HG03108 (cell line): ENCODE data around the gene PKIG.
"Not testable (repeated sequence)": the region's sequence is repeated elsewhere in the genome, so short reads cannot be mapped to it uniquely, and the experiment has no call there.

Experiments used
- ATAC-seq: cut with Tn5 transposase; IDR thresholded peaks from one replicate; pipeline ENCODE4 v1.9.1; 2021; ENCODE audit warnings: moderate library complexity; ENCODE audit not compliant: unreplicated experiment

The PKIG gene

GRCh38 chr20:44637522-44638372 is 55.4 kb downstream of the PKIG start:
- ATAC-seq: no peak

GRCh38 chr20:44640522-44640921 is 58.1 kb downstream of the PKIG start:
- ATAC-seq: no peak

- no peak for ATAC-seq
Observed at GRCh38 chr20:44641325-44641724, 58.9 kb downstream of the PKIG start.

- ATAC-seq: peak; percentile 30
Observed at GRCh38 chr20:44642203-44643153, 60.1 kb downstream of the PKIG start.

GRCh38 chr20:44643154-44643519 is 60.8 kb downstream of the PKIG start:
- no peak for ATAC-seq

- no peak for ATAC-seq
Observed at GRCh38 chr20:44643596-44644229, 61.3 kb downstream of the PKIG start.

- no peak for ATAC-seq
Observed at GRCh38 chr20:44644230-44644617, 61.8 kb downstream of the PKIG start.

- no peak for ATAC-seq
Observed at GRCh38 chr20:44644667-44645131, 62.3 kb downstream of the PKIG start.

- peak; percentile 23 for ATAC-seq
Observed at GRCh38 chr20:44646023-44646640, 63.8 kb downstream of the PKIG start.

- peak; percentile 37 for ATAC-seq
Observed at GRCh38 chr20:44646641-44647274, 64.4 kb downstream of the PKIG start.

- ATAC-seq: no peak
Observed at GRCh38 chr20:44648068-44648467, 65.7 kb downstream of the PKIG start.

GRCh38 chr20:44648579-44648978 is 66.2 kb downstream of the PKIG start:
- ATAC-seq: no peak

- no peak for ATAC-seq
Observed at GRCh38 chr20:44649126-44649525, 66.7 kb downstream of the PKIG start.

GRCh38 chr20:44649976-44650375 is 67.6 kb downstream of the PKIG start:
- no peak for ATAC-seq

- no peak for ATAC-seq
Observed at GRCh38 chr20:44650771-44651433, 68.5 kb downstream of the PKIG start.

GRCh38 chr20:44651434-44651683 is 69.0 kb downstream of the PKIG start:
- ATAC-seq: no peak

GRCh38 chr20:44651684-44652423 is 69.5 kb downstream of the PKIG start, which contains the start of gene ADA:
Gene ADA (minus strand): TSS chr20:44651699. CDS start chr20:44651607, 92 bp downstream.
- ATAC-seq: no peak

GRCh38 chr20:44653546-44653945 is 71.2 kb downstream of the PKIG start:
- ATAC-seq: no peak

GRCh38 chr20:44654210-44654609 is 71.8 kb downstream of the PKIG start:
- not testable (repeated sequence) for ATAC-seq
